Activated naive CD4-positive, alpha-beta T cell treated with anti-CD3 and anti-CD28 coated beads, Interleukin-2, amount 50 U/mL, for 16 hours (primary cell): ENCODE results near the gene FHIT.
A peak's percentile ranks its signal among the peaks of the same experiment; 100 is the strongest.

Source experiments
- DNase-seq: peaks from one replicate; pipeline ENCODE4 v3.0.0-alpha.2; 2020

FHIT gene

DNA sequence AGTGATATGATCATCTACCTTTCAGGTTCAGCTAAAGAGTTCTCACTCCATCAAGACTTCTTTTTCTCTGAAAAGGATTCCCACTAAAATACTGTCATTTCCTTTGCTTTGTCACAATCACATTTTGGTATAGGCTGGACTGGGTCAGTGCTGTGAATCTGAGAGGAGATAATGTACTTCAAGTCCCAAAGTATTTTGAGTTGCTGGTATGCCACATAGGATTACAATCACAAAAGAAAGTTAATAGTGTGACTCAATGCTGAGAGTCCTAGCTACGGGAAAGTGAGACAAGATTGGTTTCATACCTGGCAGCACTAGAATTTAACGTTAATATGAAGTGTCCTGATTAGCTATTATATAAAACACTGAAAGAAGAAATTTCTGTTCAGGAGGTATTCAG, 1073.5 kb downstream of the FHIT start:
- DNase-seq = no peak

DNA sequence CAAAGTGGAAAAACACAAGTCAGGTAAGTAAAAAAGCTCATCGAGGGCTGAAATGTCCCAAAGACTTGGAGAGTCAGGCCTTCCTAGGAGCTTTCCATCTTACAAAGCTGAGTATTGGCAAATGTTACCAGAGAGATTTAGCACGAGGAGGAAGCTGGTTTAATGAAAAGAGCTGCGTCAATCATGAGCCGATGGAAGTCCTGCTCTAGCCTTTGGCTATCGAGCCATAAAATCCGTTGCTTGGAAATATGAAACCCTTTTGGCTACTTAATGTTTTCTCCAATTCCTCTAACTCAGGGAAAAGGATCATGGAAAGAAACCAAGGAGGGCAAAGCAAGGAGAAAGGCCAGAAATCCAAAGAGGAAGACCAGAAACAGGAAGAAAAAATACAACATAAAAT, 1074.6 kb downstream of the FHIT start:
- DNase-seq = no peak

DNA sequence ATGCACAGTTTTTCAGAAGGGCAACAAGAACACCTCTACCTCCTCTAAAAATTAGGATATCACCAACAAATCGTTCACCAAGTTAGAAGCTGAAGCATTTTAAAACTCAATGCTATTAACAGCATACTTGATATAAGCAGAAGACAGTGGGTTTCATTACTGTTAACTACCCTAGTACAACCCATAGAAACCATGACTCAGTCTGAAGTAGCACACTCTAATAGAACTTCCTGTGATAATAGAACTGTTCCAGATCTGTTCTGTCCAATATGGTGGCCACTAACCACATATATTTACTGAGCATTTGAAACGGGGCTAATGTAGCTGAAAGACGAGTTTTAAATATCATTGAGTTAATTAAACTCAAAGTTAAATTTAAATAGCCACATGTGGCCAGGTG, 1075.6 kb downstream of the FHIT start:
- no peak for DNase-seq

DNA sequence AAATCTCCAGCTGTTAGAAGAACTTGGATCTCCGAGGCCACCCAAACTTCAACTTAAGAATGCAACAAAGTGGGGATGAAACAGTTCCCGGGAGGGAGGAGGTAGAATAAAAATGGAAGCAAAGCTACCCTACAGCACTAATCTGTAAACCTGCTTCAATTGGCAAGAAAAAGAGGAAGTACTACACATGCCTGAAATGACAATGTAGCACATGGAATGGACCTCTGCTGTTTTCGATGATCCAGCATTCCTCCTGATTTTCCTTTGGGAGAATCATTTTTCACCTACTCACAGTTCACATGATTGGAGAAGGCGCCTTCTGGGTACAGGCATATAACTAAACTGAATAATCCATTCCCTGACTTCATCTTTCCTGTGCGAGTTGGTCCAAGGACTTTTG, 1081.5 kb downstream of the FHIT start:
- no peak for DNase-seq

DNA sequence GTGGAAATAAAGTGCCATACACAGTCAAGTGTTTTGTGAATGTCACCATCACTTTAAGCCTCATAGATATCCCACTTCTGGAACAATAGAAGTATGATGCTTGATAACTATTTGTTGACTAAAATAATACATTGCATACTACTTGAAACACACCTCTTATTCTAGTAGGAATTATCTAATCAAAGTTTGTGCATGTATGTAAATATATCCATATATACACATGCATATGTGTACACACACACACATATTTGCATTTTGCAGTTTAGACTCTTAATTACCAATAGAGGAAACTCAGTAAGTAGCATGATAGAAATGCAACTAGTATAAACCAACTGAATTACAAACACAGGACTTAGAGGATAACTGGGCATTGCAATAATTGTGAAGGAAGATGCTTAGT, 1084.1 kb downstream of the FHIT start:
- DNase-seq = no peak

DNA sequence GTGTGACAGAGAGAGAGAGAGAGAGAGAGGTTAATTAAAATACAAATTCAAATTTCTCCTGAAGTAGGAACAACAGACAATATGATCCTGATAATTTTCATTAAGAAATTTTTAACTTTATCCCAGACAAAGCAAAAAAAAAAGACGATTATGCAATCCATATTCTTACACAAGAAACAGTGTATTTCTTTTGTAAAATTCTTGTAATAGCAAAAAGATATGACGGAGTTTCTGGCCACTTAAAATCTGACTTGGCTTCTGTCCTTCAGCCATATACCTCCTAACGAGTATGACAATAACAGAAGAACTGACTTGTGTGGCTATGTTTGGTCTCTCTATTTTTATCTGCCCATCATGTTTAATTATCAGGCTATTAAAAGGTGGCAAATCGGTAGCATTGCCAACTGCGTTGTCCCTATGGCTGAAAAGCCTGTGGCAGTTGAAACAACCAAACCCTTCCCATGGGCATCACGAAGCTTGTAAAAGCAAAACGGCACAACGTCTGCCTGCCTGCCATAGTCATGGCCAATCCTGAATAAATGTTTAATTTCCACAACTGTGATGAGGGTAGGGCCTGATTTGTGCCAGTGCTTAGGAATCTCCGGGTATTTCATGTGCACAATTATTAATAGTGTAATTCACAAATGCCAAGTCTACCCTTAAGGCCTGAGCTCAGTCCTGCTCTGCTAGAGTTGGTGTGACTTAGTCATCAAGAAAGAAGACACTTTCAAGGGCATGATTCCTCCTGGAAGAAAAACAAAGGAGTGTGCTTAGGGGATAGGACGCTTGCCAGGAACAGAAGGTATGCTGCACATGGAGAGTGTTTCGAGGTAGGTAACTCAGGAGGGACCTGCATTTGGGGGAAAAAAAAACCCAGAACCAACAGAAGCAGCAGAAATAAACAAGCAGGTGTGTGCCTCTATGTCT, 1090.2 kb downstream of the FHIT start:
- no peak for DNase-seq

DNA sequence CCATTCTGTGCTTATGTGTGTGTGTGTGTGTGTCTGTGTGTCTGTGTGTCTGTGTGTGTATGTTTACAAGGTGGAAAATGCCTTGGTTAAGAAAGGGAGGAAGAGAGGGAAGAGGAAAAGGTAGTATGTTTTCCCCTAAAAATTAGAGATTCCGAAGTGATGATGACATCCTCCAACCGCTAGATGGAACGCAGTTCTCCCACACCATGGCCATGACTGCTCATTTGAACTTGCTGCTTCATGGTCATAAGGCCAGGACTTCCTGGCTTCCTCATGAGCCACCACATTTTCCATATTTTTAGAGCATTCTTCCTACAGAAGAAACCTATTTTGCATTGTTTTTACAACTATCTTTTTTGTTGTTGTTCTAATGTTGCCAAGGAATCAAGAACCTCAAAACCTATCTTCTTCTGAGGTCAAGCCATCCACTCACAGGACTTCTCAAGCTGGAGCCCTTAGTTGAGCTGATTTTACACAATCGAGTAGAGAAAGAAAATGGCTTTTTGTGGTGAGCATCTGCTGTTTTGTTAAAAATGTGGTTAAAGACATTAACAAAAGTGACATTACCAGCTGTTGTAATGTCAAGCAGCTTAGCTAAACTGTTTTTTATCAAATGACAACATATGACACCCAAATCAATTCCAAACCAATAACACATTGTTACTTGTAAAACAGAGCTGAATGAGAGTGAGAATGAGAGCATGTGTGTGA, 1091.0 kb downstream of the FHIT start:
- no peak for DNase-seq

DNA sequence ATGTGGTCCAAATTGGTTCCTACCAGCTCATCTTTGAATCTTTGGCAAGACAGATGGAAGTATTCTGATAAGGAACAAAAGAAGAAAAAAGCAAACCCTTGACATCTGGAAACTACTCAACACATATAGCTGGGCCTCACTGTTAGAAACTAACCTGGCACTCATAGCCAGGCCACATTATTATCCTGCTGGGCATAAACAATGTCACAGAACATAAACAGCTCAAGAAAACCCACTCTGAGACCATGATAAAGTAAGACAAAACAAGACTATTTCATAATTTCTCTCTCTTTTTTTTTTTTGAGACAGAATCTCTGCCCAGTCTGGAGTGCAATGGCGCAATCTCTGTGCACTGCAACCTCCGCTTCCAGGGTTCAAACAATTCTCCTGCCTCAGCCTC, 1093.2 kb downstream of the FHIT start:
- DNase-seq = no peak

DNA sequence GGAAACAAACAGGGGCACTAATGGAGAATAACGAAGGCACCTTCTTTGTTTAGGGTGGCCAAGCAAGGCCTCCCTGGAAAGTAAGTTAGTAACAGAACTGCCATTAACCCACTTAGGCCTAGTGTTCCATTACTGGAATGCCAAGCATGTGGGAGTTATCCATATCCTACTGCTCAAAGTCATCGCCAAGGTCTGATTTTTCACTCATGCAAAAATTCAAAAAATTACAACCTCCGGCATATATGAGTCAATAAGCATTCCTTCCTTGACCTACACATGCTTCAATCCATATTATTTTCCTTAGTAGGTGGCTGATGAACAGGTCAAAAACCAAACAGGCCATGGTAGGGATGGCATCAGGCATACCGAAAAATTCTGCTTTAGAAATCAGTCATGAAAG, 1097.2 kb downstream of the FHIT start:
- no peak for DNase-seq

DNA sequence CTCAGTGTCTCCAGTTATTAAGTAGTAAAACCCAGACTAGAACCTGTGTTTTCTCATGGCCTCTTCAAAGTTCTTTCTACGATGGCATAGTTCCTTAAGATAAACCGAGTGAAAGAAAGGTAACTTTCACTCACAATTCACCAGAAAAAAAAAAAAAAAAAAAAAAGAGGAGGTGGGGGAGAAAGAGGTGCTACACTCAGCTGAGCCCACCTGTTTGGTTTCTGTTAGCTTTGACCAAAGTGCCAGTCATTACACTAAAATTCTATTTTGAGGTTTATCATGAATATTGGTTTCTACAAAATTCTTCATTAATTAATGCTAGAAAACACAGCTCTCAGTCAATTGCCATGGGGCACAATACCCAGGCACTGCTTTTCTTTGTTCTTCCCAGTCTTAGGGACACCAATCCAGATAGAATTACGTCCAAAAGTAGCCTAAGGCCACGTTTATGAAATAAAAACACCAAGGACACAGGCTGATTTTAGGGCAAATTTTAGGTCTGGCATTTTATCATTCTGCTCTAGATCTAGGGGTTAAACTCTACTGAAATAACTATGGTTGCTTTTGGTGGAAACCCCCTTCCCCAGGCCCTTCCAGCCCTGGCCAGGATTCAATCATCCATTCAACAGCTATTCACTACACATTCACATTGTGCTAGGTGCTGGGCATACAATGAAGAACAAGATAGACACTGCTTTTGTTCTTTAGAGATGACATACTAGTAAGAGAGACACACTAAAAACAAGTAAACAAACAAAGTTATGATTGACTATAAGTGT, 1097.8 kb downstream of the FHIT start:
- no peak for DNase-seq

DNA sequence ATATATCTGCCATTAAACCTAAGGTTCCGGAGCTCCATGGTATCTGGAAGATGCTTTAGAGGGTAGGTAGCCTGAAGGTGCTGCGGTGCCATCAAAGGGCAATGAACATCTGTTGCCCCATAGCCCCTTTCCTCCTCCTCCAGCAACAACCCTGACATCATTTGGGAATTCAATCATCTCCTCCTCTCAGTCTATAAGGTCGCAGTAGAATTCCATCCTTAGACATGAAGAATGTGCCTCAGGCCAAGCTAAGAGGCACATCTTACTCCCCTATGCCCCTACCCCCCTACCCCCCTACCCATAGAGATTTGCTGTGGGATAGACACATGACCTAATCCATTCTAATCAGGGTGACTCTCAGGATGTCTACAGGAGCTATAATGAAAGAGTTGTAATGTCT, 1101.8 kb downstream of the FHIT start:
- no peak for DNase-seq

DNA sequence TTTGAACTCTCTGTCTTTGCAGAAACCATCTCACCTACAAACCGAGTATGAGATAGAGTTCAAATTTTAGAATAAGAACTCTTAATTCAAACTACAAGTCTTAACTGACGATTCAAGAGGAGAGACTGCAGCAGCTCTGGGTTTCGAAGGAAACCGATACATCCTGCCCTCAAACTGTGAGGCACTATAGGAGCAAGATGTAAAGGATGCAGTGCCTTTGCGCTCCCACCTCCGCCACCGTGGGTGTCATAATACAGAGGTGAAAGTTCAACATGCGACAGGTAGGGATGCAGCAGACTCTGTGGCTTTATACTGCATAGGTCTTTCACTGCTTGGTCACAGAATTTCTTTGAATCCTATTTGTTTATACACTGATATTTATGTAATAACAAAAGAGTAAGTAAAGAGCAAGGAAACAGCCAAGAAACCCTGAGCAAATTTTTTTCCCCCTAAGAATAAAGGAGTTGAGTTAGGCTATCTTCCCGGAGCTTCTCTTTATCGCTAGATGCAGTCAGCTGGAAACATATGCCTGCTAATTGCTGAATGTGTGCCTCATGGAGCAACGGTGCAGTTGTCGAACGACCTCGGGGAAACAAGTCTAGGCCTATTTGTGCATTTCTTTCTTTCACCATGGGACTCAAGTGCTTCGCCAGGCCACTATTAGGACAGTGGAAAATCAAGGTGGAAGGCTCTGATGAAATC, 1103.9 kb downstream of the FHIT start:
- peak; percentile 12 for DNase-seq

DNA sequence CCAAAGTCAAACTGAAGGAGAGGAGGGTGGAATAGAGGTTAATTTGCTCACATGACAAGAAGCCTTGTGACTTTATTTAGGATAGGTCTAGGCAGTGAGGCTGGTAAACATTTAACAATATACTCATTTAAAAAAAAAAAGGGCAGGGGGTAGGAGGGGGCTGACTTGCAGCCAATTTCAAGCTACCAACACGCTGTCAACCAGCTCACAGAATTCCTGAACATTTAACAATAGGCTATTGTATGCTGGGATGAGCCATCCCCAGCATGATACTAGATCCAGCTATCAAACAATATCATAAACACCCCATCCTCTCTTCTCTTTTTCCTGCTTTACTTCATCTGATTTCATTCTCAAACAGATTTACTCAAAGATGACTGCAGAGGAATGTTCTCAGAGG, 1105.1 kb downstream of the FHIT start:
- DNase-seq = no peak

DNA sequence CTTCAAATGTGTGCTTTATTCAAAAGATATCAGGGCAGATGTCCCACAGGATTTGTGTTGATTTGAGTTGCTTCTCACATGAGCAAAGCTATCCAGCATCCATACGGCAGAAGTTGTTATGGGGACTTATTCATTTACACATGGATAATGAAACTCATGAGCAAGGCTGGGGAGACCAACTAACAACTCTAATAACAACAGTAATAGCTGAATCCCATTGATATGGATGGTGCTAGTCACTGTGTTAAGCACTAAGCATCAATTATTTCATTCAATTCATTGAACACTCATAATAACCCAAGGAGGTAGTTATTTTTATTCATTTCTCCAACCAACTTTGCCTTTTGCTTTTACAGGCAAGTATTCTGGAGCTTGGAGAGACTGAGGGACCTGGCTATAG, 1107.2 kb downstream of the FHIT start:
- DNase-seq = no peak

DNA sequence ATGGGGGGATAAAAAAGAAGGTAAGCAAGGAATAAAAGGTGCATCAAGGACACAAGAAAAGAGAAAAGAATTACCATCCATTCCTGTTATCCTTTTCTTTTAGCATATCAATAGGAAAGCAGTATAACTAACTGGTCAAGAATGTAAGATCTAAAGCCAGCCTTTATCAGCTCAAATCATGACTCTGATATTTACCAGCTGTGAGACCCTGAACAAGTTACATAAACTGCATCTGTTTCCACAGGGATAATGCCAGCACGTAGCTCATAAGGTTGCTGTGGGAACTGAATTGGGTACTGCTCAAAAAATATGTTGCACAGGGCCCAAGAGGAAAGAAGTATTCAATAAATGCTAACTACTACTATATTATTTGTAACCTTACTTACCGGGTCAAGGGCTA, 1109.2 kb downstream of the FHIT start:
- no peak for DNase-seq

DNA sequence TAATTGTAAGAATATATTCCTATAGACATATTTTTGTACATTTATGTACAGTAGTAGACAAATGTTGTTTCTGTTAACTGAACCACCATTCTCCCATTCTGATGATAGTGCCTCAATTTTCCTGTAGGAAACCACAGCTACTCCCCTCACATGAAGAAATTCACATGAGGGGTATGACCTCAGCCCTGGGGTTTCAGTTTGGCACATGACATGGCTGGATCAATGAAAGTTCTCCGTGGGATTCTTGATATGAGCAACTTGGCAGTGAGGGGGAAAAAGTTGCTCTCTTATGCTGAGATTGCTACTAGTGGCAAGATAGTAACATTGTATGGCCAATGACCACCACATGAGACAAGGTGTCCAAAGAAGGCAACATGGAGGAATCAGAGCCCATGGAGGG, 1111.1 kb downstream of the FHIT start:
- DNase-seq = no peak

DNA sequence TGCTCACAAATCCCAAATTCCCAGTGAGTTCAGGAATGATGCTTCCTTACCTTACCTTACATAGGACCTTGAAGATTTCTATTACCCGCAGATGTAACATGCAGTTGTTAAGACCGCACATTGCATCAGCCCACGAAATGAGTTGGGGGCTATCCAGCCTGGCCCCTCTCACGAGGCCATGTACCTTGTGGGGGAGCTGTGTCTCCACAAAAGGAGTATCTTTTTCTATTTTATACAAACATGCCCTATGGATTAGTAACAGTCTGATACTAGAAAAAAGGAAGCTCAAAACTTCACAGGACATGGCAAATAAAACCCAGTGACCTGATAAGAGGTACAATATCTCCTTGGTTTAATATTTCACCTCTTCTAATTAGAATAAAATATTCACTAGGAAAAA, 1114.7 kb downstream of the FHIT start:
- DNase-seq = no peak

DNA sequence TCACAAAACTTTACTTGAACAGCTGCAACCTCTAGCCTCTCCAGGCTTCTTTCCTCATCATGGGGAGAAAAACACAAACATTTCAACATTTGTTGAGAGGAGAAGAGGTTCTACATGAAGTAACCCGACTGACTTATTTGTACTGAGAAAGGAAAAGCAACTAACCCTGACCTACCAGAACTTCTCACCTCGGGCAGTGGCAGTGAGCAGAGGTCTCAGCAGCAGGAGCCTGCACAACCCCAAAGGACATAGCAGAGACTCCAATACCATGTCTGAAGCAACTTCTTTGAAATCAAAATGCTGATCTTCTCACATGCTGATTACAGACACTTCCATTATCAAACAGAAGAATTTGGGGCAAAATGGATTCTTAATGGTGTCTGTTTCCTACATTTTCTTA, 1115.8 kb downstream of the FHIT start:
- no peak for DNase-seq

DNA sequence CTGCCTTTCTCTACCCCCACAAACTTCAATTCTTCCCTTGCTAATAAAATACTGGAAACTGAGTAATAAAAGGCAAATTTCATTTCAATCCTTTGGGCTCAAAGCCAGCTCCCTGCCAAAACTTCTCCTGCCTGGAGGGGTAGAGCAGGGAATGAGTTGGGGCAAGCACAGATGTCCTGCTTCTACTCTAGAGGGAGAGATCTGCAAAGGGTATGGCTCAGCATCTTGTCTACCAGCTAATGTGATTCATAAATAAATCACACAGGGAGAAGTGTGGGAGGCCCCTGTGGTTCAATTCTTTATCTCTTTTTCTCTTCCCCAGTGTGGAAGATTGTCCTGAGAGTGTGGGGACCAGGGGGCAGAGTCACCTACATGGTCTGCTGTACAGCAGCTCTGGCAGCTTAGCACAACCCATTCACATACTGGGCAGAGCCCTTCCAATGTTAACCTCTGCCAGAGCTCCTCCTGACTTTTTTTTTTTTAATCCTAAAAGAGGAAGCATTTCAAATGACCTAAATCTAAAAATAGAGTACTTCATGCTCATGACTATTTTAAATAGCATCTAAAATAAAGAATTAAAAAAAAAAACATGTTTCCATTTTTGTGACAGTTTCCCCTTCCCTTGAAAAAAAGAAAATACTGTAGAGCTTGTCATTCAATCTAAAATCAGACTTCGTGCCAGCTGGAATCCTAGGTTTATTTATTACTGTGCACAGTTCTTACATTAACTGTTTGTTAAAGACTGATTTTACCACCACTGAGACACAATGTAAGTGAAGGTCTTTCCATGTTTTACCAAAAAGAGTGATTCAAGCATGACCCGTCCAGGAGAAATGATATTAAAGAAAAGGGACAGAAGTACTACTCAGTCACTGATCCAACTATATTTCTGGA, 1117.7 kb downstream of the FHIT start:
- DNase-seq = no peak

DNA sequence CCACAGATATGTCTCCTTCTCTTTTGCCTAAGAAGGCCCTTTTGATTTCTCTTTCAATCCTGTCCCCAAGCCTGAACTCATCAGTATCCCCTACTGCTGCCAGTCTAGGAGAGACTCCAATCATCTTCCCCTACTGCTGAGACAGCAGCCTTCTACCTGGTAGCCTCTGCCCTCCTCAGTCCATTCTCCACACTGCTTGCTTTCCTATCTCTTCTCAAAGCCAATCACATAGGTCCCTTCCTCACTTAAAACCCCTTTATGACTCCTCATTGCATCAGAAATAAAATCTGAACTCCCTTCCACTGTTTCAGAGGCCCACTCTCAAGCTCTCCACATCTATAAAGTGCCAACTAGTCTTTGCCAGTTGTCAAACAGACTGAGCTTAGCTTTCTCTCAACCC, 1119.6 kb downstream of the FHIT start:
- no peak for DNase-seq

DNA sequence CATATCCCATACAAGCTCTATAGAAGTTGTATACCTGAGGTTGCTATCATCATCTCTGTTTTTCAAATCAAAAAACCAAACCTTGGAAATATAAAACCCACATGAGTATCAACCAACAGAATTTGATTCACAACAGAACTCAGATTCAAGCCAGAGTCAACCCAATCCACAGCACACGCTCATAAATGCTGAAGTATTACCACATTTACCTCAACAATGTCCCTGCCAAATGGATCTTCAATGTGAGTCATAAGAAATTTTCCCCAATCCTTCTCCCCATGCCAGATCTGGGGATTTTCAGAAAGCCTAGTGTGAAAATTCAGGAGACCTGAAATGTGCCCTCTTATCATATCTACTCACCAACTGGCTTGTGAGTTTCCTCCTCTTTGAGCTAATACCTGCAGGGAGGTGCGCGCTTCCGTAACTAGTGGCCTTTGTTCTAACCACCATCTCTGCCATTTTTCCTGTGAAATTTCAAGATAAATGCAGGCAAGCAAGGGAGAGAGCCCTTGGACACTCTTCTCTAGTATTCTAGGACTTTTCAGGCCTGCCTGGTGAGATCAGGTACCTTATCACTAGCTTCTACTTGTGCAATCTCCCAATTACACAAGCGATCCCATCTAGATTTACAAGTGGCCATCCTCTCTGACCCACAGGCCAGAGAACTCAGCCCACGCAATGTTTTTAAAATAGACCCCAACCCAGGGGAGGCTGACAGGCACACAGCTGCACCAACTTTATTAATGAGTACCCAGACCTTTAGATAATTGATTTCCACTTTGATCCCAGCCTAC, 1124.5 kb downstream of the FHIT start:
- DNase-seq = no peak
